RPMI7951 (cell line): ENCODE results near the gene KDM2A. TPM values are rescaled to one million over a fixed set of nuclear protein-coding genes. Genes with fewer than 3 reads are reported as not detected.

Experiments used
- DNase-seq: peaks from one replicate; pipeline ENCODE4 v3.0.0-alpha.2; 2012; ENCODE audit warnings: low read depth
- total RNA-seq: library from RNA; depleted of rRNA; stranded (reverse); fragments of >200 nt; shearing (Covaris generic); gene quantifications from 2 replicates; pipeline ENCODE4 v1.2.3, GENCODE V29; 2014

KDM2A gene
- total RNA-seq, 1 experiment from 2014 or later = 20.4 TPM

DNA sequence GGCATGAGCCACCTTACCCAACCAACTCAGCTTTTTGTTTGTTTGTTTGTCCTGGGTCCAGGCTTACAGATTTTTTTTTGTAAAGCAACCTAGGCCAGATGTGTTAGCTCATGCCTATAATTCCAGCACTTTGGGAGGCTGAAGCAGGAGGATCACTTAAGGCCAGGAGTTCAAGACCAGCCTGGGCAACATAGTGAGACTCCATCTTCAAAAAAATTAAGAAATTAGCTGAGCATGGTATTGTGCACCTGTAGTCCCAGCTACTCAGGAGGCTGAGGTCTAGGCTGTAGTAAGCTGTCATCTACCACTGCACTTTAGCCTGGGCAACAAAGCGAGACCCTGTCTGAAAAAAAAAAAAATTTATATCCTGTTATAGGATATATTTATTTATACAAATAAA is 118.5 kb downstream of the KDM2A start:
- no peak for DNase-seq

GRCh38 chr11:67238894-67239782 is 120.1 kb downstream of the KDM2A start:
- no peak for DNase-seq

DNA sequence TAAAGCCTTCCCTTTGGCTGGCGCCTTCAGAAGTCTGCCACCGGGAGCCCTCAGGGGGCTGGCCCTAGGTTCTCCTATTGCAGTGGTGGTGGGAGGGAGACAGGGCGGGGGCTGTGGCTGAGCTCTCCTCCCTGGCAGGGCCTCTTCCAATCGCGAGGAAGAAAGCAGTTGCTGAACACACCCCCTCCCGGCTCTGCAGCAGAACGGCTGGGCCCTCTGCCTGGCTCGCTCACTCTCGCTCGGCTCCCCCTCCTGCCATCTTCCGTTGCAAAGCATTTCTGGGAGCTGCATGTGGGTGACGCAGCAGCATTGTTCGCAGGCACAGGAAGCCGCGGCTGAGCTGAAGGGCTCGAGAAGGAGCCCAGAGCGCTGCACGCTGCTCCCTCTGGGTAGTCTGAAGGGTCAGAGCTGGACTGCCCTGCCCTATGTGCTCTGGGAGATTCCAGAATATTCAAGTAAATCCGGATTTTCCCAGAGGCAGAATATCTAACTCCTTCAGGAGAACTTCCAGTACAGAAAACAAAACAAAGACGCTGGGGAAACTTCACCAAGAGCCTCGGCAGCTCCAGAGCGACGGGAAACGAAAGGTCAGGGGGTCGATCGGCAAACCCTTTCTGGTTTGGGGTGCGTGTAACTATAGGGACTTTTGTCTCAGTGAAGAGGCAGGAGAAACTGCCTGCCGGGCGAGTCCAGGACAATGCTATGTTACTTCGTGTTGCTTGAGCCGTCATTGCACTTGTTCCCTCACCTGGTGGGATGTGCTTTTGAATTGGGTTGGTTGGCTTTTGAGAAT is 120.9 kb downstream of the KDM2A start:
- peak; percentile 99 for DNase-seq

- peak; percentile 77 for DNase-seq
Observed at GRCh38 chr11:67240576-67241389, 121.7 kb downstream of the KDM2A start.

GRCh38 chr11:67242548-67242947 is 123.5 kb downstream of the KDM2A start:
- DNase-seq = no peak

DNA sequence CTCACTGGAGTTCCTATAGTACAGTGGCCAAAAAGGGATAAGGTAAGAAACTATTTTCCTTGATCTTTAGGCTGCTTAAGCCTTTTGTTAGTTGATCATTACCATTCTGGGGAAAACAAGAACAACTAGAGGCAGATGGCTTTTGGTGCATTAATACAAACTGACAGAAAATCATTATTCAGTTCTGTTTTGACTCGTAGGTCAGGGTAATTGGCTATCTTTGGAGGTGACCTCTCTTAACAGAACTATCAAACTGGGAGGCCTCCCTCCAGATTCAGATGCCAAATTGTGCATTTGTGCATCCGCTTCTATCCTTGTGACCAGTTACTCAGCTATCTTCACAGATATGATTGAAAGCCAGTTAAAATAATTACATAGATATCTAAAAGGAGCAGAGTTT is 124.0 kb downstream of the KDM2A start:
- DNase-seq = no peak

DNA sequence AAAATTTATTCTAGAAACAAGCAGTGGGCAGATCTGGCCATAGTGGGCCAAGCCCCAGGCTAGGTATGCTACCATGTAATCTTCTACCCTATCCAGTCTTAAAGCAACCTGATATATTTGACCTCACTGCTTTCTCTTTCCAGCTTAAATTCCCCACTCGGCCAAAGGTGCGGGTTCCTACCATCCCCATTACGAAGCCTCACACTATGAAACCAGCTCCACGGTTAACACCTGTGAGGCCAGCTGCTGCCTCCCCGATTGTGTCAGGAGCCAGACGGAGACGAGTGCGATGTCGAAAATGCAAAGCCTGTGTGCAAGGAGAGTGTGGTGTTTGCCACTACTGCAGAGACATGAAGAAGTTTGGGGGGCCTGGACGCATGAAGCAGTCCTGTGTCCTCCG is 126.0 kb downstream of the KDM2A start:
- no peak for DNase-seq

GRCh38 chr11:67247946-67248550 is 129.0 kb downstream of the KDM2A start:
- no peak for DNase-seq

DNA sequence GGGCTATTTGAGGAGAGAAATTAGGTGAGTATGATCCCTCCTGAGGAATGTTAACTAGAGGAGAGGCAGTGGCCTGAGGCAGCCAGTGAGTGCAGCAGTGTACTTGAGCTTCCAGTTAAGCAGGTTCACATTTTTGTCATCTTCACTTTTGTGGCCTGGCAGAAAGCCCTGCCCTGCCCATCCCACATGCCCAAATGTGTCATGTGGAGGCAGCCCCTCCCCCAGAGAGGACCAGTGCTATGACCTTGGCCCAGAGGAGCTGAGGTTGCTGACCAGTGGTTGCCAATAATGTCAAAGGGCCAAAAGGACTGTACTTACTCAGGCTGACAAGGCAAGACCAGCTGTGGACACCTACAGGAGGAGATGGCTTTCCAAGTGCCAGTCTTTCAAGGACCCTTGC is 129.6 kb downstream of the KDM2A start:
- DNase-seq = peak; percentile 86

- DNase-seq = no peak
Observed at GRCh38 chr11:67250059-67251043, 131.3 kb downstream of the KDM2A start.

GRCh38 chr11:67251841-67252240 is 132.8 kb downstream of the KDM2A start:
- DNase-seq = no peak

DNA sequence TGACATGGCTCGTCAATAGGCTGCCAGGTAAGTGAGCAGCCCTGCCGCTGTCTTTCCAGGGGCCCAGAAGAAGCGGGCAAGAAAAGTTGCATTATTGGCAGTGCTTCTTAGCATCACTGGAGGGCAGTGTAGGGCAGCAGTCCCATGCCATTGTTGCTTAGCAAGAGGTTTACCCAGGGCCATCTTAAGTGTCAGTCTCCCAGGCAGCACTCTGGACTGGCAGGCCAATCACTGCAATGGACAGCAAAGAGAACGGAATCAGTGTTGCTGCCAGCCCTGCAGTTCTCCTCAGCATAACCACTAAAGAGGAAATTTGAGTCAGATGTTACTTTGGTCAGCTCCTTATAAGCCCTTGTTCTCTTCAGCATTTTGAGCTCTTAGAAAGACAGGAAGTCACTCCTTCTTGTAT is 133.8 kb downstream of the KDM2A start:
- DNase-seq = peak; percentile 45

DNA sequence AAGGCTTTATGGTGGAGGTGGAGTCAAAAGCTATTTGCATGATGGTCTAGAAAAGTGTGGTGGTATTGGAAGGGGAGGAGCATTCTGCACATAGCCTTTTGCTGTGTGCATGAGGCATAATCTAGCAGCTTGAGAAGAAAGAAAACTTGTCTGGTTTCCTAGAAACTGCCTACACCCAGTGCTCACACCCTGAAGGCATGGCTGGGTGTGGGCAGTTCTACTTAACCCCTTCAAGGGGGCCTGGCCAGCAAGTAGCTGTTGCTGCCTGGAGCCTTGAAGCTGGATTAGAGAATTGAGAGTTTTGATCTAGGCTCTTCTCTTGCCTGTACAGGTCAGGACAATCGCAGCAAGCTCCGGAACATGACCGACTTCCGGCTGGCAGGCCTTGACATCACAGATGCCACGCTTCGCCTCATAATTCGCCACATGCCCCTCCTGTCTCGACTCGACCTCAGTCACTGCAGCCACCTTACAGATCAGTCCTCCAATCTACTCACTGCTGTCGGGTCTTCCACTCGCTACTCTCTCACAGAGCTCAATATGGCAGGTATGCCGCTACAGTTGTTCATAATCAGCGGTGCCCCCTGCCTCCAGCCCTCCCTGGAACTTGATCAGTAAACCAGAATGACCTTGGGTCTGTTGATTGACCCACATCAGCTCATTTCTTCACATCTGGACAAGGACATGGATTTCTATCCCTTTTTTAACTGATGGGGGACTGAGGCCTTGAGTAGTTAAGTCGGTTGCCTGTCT is 135.0 kb downstream of the KDM2A start:
- DNase-seq = no peak

DNA sequence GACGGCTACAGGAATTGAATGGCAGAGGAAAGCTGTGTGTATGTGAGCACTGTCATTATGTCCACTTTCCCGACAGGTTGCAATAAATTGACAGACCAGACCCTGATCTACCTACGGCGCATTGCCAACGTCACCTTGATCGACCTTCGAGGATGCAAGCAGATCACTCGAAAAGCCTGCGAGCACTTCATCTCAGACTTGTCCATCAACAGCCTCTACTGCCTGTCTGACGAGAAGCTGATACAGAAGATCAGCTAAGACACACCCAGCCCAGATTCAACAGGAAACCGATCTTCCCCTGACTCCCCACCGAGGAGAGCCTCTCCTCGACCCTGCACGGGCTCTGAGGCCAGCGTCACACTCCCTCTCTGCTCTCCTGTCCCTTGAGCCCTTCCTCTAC is 135.7 kb downstream of the KDM2A start:
- no peak for DNase-seq

DNA sequence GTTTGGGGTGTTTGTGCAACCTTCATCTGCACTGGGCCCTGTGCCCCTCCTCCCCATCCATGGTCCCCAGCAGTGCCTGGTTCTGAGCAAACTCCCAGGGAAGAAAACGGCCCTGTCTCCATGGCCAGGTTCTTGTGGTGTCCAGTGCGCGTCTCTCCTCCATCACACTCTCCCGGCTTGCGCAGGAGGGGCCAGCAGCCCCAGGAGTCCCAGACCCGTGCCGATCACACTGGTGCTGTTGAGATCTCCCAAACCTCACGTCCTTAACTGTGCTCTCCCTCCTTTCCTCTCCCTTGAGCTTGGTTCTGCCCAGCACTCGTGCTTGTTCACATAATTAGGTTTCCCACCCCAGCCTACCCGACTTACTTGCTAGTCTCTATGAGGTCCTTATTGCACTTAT is 136.3 kb downstream of the KDM2A start:
- DNase-seq = no peak

- no peak for DNase-seq
Observed at GRCh38 chr11:67255864-67256263, 136.8 kb downstream of the KDM2A start.

DNA sequence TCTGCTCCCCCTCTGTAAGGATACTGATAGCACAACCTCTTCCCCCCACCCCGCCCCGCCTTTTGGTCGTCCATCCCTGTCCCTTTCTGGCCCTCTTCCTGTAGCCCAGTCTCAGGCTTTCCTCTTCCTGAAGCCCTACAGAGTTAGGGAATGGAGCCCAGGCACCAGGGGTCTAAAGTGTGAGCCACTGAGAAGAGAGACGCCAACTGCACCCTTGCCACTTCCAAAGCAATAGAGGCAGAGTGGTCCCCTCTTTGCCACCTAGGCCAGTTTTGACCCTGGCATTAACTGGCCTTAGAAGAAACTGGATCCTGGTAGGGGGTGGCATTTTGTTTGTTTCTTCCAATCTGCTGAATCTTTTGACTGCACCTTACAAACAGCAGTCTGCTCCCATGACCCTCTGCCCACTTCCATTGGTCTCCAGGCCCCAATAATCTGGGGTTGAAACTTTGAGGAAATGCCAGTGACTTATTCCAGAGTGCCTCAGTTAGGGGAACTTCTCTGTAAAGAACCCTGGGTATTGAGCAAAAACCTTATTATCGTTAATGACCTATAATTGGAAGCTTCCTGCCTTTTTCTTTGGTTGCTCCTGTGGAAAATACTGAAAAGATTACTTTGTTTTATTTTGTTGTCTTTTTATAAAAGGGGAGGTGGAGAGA is 137.5 kb downstream of the KDM2A start:
- no peak for DNase-seq

- DNase-seq = no peak
Observed at GRCh38 chr11:67260406-67260805, 141.3 kb downstream of the KDM2A start.
